Stimulated activated CD4-positive, alpha-beta T cell treated with anti-CD3 and anti-CD28 coated beads, Interleukin-4, amount 100 ng/mL, for 4 hours (primary cell): Measurements from ENCODE around the gene CUX1.
"Not testable (repeated sequence)": the region's sequence is repeated elsewhere in the genome, so short reads cannot be mapped to it uniquely, and the experiment has no call there.

Experiments used
- DNase-seq, 2 experiments: peaks; one replicate each; pipeline ENCODE4 v3.0.0-alpha.2; 2020

Gene CUX1

DNA sequence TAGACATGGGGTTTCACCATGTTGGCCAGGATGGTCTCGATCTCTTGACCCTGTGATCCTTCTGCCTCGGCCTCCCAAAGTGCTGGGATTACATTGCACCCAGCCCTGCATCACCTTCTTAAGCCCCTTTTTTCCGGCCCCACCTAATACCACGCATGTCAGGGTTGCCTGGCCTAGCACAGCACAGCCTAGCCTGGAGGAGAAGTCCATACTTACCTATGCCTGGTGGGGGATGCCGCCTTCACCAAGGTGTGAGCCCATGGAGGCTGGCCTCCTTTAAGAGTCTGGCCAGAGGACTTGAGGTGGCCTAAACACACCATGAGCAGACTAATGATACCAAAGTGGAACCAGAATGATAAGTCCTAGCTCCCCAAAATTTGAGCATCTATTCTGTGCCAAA lies 22.0 kb upstream of the CUX1 start:
- DNase-seq: no peak

DNA sequence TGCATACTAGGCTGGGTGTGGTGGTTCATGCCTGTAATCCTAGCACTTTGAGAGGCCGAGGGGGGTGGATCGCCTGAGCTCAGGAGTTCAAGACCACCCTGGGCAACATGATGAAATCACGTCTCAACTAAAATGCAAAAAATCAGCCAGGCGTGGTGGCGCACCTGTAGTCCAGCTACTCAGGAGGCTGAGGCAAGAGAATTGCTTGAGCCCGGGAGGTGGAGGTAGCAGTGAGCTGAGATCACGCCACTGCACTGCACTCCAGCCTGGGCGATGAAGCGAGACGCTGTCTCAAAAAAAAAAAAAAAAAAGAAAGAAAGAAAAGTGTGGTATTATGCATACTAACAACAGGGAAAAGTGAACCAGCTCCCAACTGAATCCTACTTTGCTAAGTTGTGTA lies 19.3 kb upstream of the CUX1 start:
- not testable (repeated sequence) for DNase-seq

- no peak for DNase-seq
Measured at GRCh38 chr7:101803203-101804087, 14.0 kb upstream of the CUX1 start.

DNA sequence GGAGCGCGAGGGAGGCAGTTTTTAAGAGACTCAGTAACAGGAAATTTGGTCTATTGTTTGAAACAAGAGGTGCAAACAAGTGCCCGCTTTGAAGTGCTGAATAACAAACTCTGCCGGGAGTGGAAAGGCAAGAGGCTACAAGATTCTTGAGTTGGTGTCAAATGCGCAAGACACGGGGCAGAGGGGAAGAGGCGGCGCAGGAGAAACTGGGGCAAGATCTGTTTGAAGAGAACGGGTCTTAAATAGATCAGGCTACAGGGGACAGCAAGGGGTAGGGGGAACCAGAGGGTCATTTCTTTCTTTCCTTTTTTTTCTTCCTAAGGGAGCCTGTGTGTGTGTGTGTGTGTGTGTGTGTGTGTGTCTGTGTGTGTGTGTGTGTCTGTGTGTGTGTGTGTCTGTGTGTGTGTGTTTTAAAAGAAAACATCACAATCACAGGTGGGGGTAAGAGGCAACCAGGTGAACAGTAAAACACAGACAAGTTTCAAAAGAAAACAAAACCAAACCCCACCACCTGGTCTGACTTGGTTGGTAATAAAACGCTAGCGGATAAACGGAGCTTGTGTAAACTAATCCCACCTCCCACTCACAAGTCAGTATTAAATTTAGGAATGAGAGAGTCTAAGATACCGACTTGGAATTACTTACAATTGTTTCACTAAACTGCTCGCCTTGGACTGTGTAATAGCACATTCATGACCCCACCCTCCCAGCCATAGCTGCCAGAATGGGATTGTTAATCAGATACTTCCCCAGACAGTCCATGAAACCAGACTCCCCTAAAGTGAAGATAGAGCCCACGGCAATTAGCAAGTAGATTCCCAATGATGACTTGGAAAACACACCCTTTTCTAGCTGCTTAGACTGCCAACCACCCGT lies 13.1 kb upstream of the CUX1 start:
- no peak for DNase-seq

- DNase-seq: no peak
Measured at GRCh38 chr7:101804967-101805366, 12.5 kb upstream of the CUX1 start.

DNA sequence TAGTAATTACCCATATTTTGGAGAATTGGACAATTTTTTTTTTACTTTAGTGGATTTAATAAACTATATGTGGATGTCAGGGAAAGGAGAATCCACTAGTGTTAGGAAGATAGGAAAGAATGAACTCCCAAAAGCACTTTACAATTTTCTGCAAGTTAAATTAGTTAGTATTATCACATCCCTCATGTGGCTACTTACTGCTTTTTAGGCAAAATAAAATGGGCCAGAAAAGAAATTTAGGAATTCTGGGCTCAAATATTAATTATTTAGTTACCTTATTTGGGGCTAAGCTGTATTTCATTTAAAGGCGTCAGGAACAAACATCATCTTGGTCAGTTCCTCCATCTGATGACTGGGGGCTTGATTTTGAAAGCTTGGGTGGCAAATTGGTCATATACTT lies 4.8 kb upstream of the CUX1 start:
- DNase-seq: no peak

DNA sequence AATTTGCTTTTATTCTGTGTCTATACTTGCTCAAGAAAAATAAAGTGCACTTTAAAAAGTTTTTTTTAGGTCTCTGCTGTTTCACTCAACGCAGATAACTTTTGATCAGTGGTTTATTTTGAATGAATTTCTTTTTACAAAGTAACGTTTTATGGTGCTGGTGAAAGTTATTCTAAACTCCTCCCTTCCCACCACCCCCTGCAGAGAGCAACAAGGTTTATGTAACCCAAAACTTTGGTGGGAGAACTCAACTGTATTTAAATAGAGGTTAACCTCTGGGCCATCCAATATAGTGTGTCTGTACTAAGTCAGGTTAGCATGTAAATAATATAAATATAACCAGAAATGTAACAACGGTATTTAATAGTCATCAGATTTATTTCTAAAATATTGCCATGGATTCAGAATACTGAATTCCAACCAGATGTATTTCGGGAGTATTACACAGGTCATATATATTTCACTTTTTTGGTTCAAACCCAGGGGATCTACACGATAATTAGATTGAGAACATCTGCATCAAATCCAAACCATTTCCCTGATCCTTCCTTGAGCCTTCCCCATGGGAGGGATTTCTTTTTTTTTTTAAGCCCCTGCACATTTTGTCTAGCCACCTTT lies 3.9 kb upstream of the CUX1 start:
- no peak for DNase-seq

DNA sequence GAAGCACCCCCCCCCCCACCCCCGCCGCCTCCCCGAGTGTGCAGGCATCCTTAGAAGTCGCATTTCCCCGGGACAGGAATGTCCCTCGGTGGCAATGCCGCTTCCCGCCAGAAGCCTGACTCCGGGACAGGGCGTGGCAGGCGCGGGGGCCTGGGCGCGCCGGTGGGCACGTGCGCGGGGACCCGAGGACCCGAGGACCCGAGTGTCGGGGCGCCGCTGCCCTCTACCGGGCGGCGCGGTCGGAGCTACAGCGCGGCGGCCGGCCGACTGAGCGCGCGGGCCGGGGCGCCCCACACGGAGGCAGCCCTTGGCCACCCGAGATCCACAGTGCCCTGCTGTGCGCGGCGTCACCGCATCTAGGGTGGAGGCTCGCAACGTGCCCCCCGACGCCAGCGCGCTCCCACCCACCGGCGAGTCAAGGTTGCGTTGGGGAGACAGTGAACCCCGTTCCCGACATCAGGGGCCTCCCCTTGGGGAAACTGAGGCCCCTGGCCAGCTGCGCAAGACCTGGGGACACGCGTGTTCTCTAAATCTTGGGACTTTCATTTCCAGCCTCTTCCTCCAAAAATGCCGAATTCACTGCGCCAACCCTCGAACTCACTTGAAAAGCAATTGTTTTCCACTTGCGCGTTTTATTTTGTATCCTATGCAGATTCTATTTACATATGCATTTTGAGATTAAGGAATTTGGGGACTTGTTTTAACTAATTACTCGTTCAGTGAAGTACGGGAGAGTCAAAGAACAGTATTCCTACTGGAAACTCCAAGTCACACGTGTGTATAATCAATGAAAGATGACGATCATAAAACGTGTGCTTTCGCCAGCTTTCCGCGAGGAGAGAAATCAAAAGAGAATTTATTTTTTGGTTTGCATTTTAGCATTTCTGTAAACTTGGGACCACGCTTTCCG lies 3.1 kb upstream of the CUX1 start:
- DNase-seq: peak; percentile 41 to 55

DNA sequence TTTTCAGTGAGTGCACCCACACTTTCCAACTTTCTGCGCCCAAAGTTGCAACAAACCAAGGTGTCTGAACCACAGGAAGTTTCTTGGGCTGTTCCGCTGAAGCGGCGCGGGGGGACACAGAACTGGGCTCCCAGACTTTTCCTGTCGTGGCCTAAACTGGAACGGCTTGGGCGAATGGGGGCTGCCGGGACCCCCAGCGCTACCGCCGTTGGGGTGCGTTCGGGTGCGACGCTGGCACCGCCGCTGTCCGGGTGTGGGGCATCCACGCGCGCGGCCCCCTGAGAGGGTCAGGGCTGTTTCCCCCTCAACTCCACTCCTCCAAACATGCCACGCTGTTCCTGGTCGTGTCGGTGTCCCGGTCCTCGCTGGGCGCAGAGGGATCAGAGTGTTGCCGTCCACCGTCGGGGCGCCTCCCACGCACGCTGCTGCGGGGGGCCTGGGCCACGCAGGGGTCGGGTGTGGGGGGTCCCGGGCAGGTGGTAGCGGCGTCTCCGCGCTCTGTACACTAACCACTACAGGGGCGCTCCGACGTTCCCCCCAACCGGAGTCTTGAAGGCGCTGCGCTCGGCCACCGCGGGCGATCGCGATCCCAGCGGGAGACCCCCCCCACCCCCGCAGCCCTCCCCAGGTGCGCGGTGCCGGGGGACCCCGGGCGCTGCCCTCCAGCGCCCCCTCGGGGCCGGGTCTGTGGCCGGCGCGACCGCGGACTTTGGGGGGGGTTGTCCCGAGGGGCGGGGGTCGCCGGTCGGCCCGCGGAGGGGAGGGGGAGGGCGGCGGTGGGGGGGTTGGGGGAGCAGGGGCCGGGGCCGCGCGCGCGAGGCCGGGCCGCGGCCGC lies 2.2 kb upstream of the CUX1 start:
- peak; percentile 50 to 64 for DNase-seq

- peak; percentile 60 to 68 for DNase-seq
Measured at GRCh38 chr7:101815826-101816594, 1.4 kb upstream of the CUX1 start.

DNA sequence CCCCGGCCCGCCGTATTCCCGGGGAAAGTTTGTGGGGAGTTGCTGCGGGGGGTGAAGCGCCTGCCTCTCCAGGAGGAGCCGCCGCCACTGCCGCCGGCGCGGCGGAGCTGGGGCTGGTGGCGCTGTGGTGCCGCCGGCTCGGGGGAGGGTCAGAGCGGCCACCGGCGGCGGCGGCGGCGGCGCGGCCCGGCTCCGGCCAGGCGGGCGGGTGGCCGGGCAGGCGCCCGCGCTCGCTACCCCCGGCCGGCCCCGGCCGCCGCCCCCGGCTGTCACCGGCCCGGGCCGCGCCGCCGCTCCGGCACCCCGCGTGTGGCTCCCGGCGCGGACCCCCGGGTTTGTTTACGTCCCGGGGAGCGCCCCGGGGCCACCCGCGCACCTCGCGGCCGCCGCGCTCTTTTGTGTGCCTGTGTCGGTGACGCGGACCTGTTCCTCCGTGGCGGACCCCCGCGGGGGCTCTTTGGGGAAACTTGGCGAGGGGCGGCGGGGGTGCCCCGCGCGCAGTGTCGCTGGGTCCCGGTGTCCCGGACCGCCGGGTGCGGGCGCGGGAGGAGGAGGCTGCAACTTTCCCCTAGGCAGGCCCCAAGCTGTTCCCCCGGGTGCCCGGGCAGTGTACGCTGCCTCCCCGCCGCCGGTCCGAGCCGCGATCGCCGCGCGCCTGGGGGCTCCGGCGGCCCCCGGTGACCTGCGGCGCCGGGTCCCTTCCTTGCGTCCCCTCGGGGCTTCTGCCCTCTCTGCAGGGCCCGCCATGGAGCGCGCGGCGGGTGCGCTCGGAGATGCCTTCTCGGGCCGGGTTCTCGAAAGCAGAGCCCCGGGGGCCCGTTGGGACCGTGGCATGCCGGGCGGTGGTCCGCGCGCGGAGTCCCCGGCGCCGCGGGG lies 593 bp upstream of the CUX1 start:
- peak in 1 of 2 experiments; percentile 33 for DNase-seq

GRCh38 chr7:101818287-101819071 lies 1.1 kb downstream of the CUX1 start:
- DNase-seq: no peak

GRCh38 chr7:101819183-101819582 lies 1.8 kb downstream of the CUX1 start:
- no peak for DNase-seq

GRCh38 chr7:101819913-101820522 lies 2.6 kb downstream of the CUX1 start:
- no peak for DNase-seq

DNA sequence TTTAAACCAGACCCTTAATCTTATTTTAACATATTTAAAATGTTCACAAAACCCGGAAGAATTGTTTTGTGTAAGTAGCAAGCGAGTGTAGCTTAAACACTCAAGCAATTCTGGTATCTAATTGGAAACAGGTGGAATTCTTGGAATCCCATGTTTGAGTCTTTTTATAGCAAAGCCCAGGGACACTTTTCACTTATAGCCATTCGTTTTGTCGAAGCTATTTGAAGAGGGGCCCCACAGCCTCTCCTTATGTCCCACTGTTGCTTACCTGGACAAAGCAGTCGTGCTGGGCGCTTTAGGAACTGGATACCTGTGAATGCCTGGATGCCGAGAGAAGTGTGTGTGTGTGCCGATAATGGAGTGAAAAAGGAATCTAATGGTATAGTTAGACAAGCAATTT lies 3.3 kb downstream of the CUX1 start:
- DNase-seq: no peak

GRCh38 chr7:101822632-101823031 lies 5.2 kb downstream of the CUX1 start:
- not testable (repeated sequence) for DNase-seq

DNA sequence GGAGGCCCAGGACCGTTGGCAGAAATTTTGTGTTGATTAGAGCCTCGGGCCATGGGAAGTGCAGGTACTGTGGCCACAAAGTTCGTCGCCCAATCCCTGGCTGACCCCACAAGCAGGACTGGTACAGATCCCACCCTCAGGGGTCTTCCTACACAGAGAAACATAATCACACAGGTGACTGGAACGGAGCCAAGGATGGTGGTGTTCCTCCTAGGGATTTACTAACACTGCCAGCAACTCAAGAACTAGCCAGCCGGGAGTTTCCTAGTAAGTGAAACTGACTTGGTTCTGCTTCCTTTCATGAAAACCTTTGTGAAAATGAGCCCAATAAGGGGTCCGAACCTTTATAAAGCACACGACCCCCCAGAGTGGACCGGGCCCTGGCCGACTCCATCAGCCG lies 5.7 kb downstream of the CUX1 start:
- DNase-seq: no peak

DNA sequence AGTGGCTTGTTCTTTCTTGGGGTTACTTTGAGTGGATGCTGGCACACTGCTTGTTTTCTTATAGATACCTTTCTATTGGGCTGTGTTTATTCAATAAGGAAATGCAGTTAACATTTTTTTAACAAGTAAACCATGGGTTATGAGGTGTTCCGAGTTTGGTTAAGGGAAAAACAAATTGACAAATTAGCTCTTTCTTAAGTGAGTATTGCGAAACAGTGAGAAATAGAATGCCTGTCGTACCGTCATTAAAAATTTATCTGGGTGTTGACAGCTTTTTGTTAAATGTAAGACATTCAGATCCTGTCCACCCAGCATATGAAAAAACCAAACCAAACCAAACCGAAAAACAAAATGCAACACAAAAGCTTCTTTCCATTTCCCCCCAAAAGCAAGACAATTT lies 6.2 kb downstream of the CUX1 start:
- no peak for DNase-seq
